ENCODE results near the gene RBBP9.

Gene RBBP9

GRCh38 chr20:18541741-18542140 is 44.7 kb upstream of the RBBP9 start:
- H2BK120ac ChIP-seq (ENCODE audit: low read depth, low read length), result no peak overlapping the region
- no peak overlapping the region for H3K23ac ChIP-seq (ENCODE audit: low read depth, low read length, poor library complexity)
- no peak overlapping the region for H3K14ac ChIP-seq (ENCODE audit: low read length)
- no peak overlapping the region for H2AK5ac ChIP-seq (ENCODE audit: low read depth, low read length)
- no peak overlapping the region for H3K4me2 ChIP-seq (ENCODE audit: insufficient read depth, low read length, poor library complexity, severe bottlenecking)
- H4K91ac ChIP-seq (ENCODE audit: low read depth, low read length, poor library complexity), result no peak overlapping the region
- H3K27me3 ChIP-seq (ENCODE audit: control insufficient read depth in 3 of 3, insufficient read depth in 3 of 3, low read depth in 1 of 3, low read length in 3 of 3), result no peaks in the 10 kb centered on the region
- no peaks in the 10 kb centered on the region for H3K79me1 ChIP-seq (ENCODE audit: low read depth, low read length)
- no CpG with 5 or more reads among the region's 5 CpGs for WGBS, 2 donors (ENCODE audit: extremely low coverage in 2 of 2, insufficient read length in 2 of 2, insufficient replicate concordance in 1 of 2)
- H4K8ac ChIP-seq (ENCODE audit: low read depth, low read length), result no peak overlapping the region
- no peak overlapping the region for H2BK12ac ChIP-seq (ENCODE audit: low read length)
- H2BK5ac ChIP-seq (ENCODE audit: low read length), result no peak overlapping the region
- H3K4me1 ChIP-seq (ENCODE audit: control insufficient read depth in 2 of 2, insufficient read depth in 1 of 2, low read depth in 1 of 2, low read length in 2 of 2), result no peaks in the 10 kb centered on the region
- no peak overlapping the region for H3K9ac ChIP-seq (ENCODE audit: low read depth, low read length, poor library complexity)
- no peaks in the 10 kb centered on the region for H3K9me3 ChIP-seq (replicated peaks in 1 of 2; ENCODE audit: control insufficient read depth in 2 of 2, insufficient read depth in 1 of 2, low read depth in 1 of 2, low read length in 2 of 2)
- no peak overlapping the region for H2AFZ ChIP-seq (ENCODE audit: low read length)
- no peak overlapping the region for H3K4ac ChIP-seq (ENCODE audit: low read length)
- H3K18ac ChIP-seq (ENCODE audit: low read length), result no peak overlapping the region
- no peak overlapping the region for H3K4me3 ChIP-seq (ENCODE audit: low read length in 2 of 2)
- H3K36me3 ChIP-seq (replicated peaks in 1 of 2; ENCODE audit: control insufficient read depth in 2 of 2, insufficient read depth in 2 of 2, low read length in 2 of 2), result peaks cover 13 to 82% of the 10 kb centered on the region in 2 donors
- no peak for DNase-seq (ENCODE audit: low spot score)
- H2BK15ac ChIP-seq (ENCODE audit: low read length), result no peak overlapping the region
- no peak overlapping the region for H3K27ac ChIP-seq (replicated peaks; ENCODE audit: low read length)

- H3K79me1 ChIP-seq (ENCODE audit: low read depth, low read length), result no peaks in the 10 kb centered on the region
- H2BK12ac ChIP-seq (ENCODE audit: low read length), result no peak overlapping the region
- no peaks in the 10 kb centered on the region for H3K9me3 ChIP-seq (replicated peaks in 1 of 2; ENCODE audit: control insufficient read depth in 2 of 2, insufficient read depth in 1 of 2, low read depth in 1 of 2, low read length in 2 of 2)
- no peak overlapping the region for H3K9ac ChIP-seq (ENCODE audit: low read depth, low read length, poor library complexity)
- H2BK5ac ChIP-seq (ENCODE audit: low read length), result no peak overlapping the region
- H3K18ac ChIP-seq (ENCODE audit: low read length), result no peak overlapping the region
- no peaks in the 10 kb centered on the region for H3K4me1 ChIP-seq (ENCODE audit: control insufficient read depth in 2 of 2, insufficient read depth in 1 of 2, low read depth in 1 of 2, low read length in 2 of 2)
- H3K27me3 ChIP-seq (ENCODE audit: control insufficient read depth in 3 of 3, insufficient read depth in 3 of 3, low read depth in 1 of 3, low read length in 3 of 3), result no peaks in the 10 kb centered on the region
- H2BK15ac ChIP-seq (ENCODE audit: low read length), result no peak overlapping the region
- H3K4me3 ChIP-seq (ENCODE audit: low read length in 2 of 2), result no peak overlapping the region
- no peak overlapping the region for H4K8ac ChIP-seq (ENCODE audit: low read depth, low read length)
- H4K91ac ChIP-seq (ENCODE audit: low read depth, low read length, poor library complexity), result no peak overlapping the region
- H2AFZ ChIP-seq (ENCODE audit: low read length), result no peak overlapping the region
- no peak overlapping the region for H2BK120ac ChIP-seq (ENCODE audit: low read depth, low read length)
- no CpG with 5 or more reads among the region's 2 CpGs for WGBS, 2 donors (ENCODE audit: extremely low coverage in 2 of 2, insufficient read length in 2 of 2, insufficient replicate concordance in 1 of 2)
- peaks cover 14 to 82% of the 10 kb centered on the region in 2 donors for H3K36me3 ChIP-seq (replicated peaks in 1 of 2; ENCODE audit: control insufficient read depth in 2 of 2, insufficient read depth in 2 of 2, low read length in 2 of 2)
- H3K27ac ChIP-seq (replicated peaks; ENCODE audit: low read length), result no peak overlapping the region
- DNase-seq (ENCODE audit: low spot score), result no peak
- H3K4me2 ChIP-seq (ENCODE audit: insufficient read depth, low read length, poor library complexity, severe bottlenecking), result no peak overlapping the region
- no peak overlapping the region for H3K14ac ChIP-seq (ENCODE audit: low read length)
- H2AK5ac ChIP-seq (ENCODE audit: low read depth, low read length), result no peak overlapping the region
- no peak overlapping the region for H3K4ac ChIP-seq (ENCODE audit: low read length)
- no peak overlapping the region for H3K23ac ChIP-seq (ENCODE audit: low read depth, low read length, poor library complexity)
Measured at GRCh38 chr20:18537651-18538050, 40.6 kb upstream of the RBBP9 start.

DNA sequence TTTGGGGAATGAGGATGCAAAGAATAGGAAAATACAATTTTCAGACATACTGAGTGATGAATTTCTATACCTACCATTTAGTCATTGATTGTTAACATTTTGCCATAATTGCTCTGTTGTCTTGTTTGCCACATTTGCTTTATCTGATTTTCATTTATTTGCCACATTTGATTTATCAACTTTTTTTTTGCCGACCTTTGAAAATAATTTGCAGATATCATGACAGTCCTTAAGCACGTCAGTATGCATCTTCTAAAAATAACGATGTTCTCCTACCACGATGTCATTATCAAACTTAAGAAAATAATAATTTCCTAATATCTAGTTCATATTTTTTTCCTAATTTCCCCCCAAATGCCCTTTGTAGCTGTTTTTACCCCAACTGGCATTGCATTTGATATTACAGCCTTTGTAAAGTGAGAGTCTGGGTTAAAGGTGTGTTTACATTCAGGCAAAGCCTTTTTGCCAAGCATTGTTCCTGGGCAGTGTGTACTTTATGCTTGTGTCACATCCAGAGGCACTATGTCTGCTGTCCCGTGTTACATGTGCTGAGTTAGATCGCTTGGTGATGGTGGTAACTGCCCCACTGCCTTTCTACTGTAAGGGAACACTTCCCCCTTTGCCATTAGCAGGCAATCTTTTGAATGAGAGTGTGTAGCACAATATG is 37.1 kb upstream of the RBBP9 start:
- Histone ChIP-seq H3K14ac (ENCODE audit: low read length) (no peak overlapping the region), H3K79me1 (ENCODE audit: low read depth, low read length) (no peaks in the 10 kb centered on the region), H2BK120ac (ENCODE audit: low read depth, low read length) (no peak overlapping the region), H4K8ac (ENCODE audit: low read depth, low read length) (no peak overlapping the region), H3K9ac (ENCODE audit: low read depth, low read length, poor library complexity) (no peak overlapping the region), H3K27ac (replicated peaks; ENCODE audit: low read length) (no peak overlapping the region), H4K91ac (ENCODE audit: low read depth, low read length, poor library complexity) (no peak overlapping the region), H3K4me1 (ENCODE audit: control insufficient read depth in 2 of 2, insufficient read depth in 1 of 2, low read depth in 1 of 2, low read length in 2 of 2) (no peaks in the 10 kb centered on the region), H3K4me2 (ENCODE audit: insufficient read depth, low read length, poor library complexity, severe bottlenecking) (no peak overlapping the region), H2BK5ac (ENCODE audit: low read length) (no peak overlapping the region), H3K27me3 (ENCODE audit: control insufficient read depth in 3 of 3, insufficient read depth in 3 of 3, low read depth in 1 of 3, low read length in 3 of 3) (no peaks in the 10 kb centered on the region), H2BK15ac (ENCODE audit: low read length) (no peak overlapping the region), H3K9me3 (replicated peaks in 1 of 2; ENCODE audit: control insufficient read depth in 2 of 2, insufficient read depth in 1 of 2, low read depth in 1 of 2, low read length in 2 of 2) (peaks cover 0 to 2% of the 10 kb centered on the region in 2 donors), H3K4me3 (ENCODE audit: low read length in 2 of 2) (no peak overlapping the region), H3K18ac (ENCODE audit: low read length) (no peak overlapping the region), H3K23ac (ENCODE audit: low read depth, low read length, poor library complexity) (no peak overlapping the region), H2AK5ac (ENCODE audit: low read depth, low read length) (no peak overlapping the region), H3K4ac (ENCODE audit: low read length) (no peak overlapping the region), H2AFZ (ENCODE audit: low read length) (no peak overlapping the region), H3K36me3 (replicated peaks in 1 of 2; ENCODE audit: control insufficient read depth in 2 of 2, insufficient read depth in 2 of 2, low read length in 2 of 2) (peaks cover 26 to 86% of the 10 kb centered on the region in 2 donors), H2BK12ac (ENCODE audit: low read length) (no peak overlapping the region)
- no CpG with 5 or more reads among the region's 6 CpGs for WGBS, 2 donors (ENCODE audit: extremely low coverage in 2 of 2, insufficient read length in 2 of 2, insufficient replicate concordance in 1 of 2)
- no peak for DNase-seq (ENCODE audit: low spot score)

GRCh38 chr20:18533491-18533890 is 36.5 kb upstream of the RBBP9 start:
- Histone ChIP-seq H3K4me2 (ENCODE audit: insufficient read depth, low read length, poor library complexity, severe bottlenecking) (no peak overlapping the region), H2BK120ac (ENCODE audit: low read depth, low read length) (no peak overlapping the region), H3K4me3 (ENCODE audit: low read length in 2 of 2) (no peak overlapping the region), H3K9ac (ENCODE audit: low read depth, low read length, poor library complexity) (no peak overlapping the region), H3K14ac (ENCODE audit: low read length) (no peak overlapping the region), H3K4ac (ENCODE audit: low read length) (no peak overlapping the region), H2AK5ac (ENCODE audit: low read depth, low read length) (no peak overlapping the region), H2BK15ac (ENCODE audit: low read length) (no peak overlapping the region), H4K8ac (ENCODE audit: low read depth, low read length) (no peak overlapping the region), H3K9me3 (replicated peaks in 1 of 2; ENCODE audit: control insufficient read depth in 2 of 2, insufficient read depth in 1 of 2, low read depth in 1 of 2, low read length in 2 of 2) (peaks cover 0 to 2% of the 10 kb centered on the region in 2 donors), H3K27ac (replicated peaks; ENCODE audit: low read length) (no peak overlapping the region), H3K36me3 (replicated peaks in 1 of 2; ENCODE audit: control insufficient read depth in 2 of 2, insufficient read depth in 2 of 2, low read length in 2 of 2) (peaks cover 29 to 88% of the 10 kb centered on the region in 2 donors), H2BK12ac (ENCODE audit: low read length) (no peak overlapping the region), H3K27me3 (ENCODE audit: control insufficient read depth in 3 of 3, insufficient read depth in 3 of 3, low read depth in 1 of 3, low read length in 3 of 3) (no peaks in the 10 kb centered on the region), H3K4me1 (ENCODE audit: control insufficient read depth in 2 of 2, insufficient read depth in 1 of 2, low read depth in 1 of 2, low read length in 2 of 2) (no peaks in the 10 kb centered on the region), H3K79me1 (ENCODE audit: low read depth, low read length) (no peaks in the 10 kb centered on the region), H4K91ac (ENCODE audit: low read depth, low read length, poor library complexity) (no peak overlapping the region), H2BK5ac (ENCODE audit: low read length) (no peak overlapping the region), H3K23ac (ENCODE audit: low read depth, low read length, poor library complexity) (no peak overlapping the region), H3K18ac (ENCODE audit: low read length) (no peak overlapping the region), H2AFZ (ENCODE audit: low read length) (no peak overlapping the region)
- DNase-seq (ENCODE audit: low spot score), result no peak
- no CpG with 5 or more reads among the region's 1 CpG for WGBS, 2 donors (ENCODE audit: extremely low coverage in 2 of 2, insufficient read length in 2 of 2, insufficient replicate concordance in 1 of 2)

Measured in neuronal stem cell (in vitro differentiated cells).